Activated CD4-positive, alpha-beta T cell treated with anti-CD3 and anti-CD28 coated beads for 48 hours (primary cell): ENCODE results near the gene DNPEP.
"Not testable (repeated sequence)": the region's sequence is repeated elsewhere in the genome, so short reads cannot be mapped to it uniquely, and the experiment has no call there.

Experiments used
- DNase-seq: peaks from one replicate; pipeline ENCODE4 v3.0.0-alpha.2; 2020

Gene DNPEP

GRCh38 chr2:219398721-219399363 lies 11.1 kb upstream of the DNPEP start:
- no peak for DNase-seq

- no peak for DNase-seq
These were observed 9.2 kb upstream of the DNPEP start for GRCh38 chr2:219396863-219397457.

GRCh38 chr2:219395609-219396008 lies 7.9 kb upstream of the DNPEP start:
- DNase-seq = no peak

- DNase-seq = not testable (repeated sequence)
These were observed 7.3 kb upstream of the DNPEP start for GRCh38 chr2:219395056-219395455.

GRCh38 chr2:219392754-219393153 lies 5.0 kb upstream of the DNPEP start:
- DNase-seq = no peak

GRCh38 chr2:219388907-219389156 lies 1.1 kb upstream of the DNPEP start:
- DNase-seq = no peak

GRCh38 chr2:219388121-219388906 lies 602 bp upstream of the DNPEP start:
- DNase-seq = peak; percentile 99

GRCh38 chr2:219386532-219387280 lies 1.0 kb downstream of the DNPEP start:
- DNase-seq = peak; percentile 21

GRCh38 chr2:219385958-219386520 lies 1.7 kb downstream of the DNPEP start:
- DNase-seq = no peak

GRCh38 chr2:219384859-219385258 lies 2.9 kb downstream of the DNPEP start:
- no peak for DNase-seq

GRCh38 chr2:219384083-219384713 lies 3.5 kb downstream of the DNPEP start:
- DNase-seq = no peak

- no peak for DNase-seq
These were observed 6.3 kb downstream of the DNPEP start for GRCh38 chr2:219381448-219381847.

GRCh38 chr2:219380926-219381325 lies 6.8 kb downstream of the DNPEP start:
- no peak for DNase-seq

GRCh38 chr2:219378163-219378851 lies 9.4 kb downstream of the DNPEP start:
- no peak for DNase-seq

GRCh38 chr2:219369447-219369861 lies 18.3 kb downstream of the DNPEP start:
- DNase-seq = no peak

GRCh38 chr2:219368690-219369191 lies 19.0 kb downstream of the DNPEP start:
- no peak for DNase-seq

- DNase-seq = peak; percentile 25
These were observed 25.1 kb downstream of the DNPEP start for GRCh38 chr2:219362524-219363164.

- no peak for DNase-seq
These were observed 25.6 kb downstream of the DNPEP start for GRCh38 chr2:219362072-219362471.

GRCh38 chr2:219358170-219359075 lies 29.3 kb downstream of the DNPEP start:
- DNase-seq = peak; percentile 43

- DNase-seq = no peak
These were observed 30.9 kb downstream of the DNPEP start for GRCh38 chr2:219356834-219357233.
